ENCODE measurements around the gene REL.
"Not testable (repeated sequence)": the region's sequence is repeated elsewhere in the genome, so short reads cannot be mapped to it uniquely, and the experiment has no call there.

DNA sequence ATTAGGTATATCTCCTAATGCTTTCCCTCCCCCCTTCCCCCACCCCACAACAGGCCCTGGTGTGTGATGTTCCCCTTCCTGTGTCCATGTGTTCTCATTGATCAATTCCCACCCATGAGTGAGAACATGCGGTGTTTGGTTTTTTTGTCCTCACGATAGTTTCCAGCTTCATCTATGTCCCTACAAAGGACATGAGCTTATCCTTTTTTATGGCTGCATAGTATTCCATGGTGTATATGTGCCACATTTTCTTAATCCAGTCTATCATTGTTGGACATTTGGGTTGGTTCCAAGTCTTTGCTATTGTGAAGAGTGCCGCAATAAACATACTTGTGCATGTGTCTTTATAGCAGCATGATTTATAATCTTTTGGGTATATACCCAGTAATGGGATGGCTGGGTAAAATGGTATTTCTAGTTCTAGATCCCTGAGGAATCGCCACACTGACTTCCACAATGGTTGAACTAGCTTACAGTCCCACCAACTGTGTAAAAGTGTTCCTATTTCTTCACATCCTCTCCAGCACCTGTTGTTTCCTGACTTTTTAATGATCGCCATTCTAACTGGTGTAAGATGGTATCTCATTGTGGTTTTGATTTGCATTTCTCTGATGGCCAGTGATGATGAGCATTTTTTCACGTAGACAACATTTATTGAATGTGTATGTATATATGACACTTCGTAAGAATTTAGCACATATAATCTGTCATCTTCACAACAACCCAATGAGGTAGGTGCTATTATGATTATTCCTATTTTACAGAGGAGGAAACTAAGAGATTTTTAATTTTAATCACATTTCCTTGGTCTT lies 8.4 kb downstream of the REL start:
- TF ChIP-seq, protein P1, sequence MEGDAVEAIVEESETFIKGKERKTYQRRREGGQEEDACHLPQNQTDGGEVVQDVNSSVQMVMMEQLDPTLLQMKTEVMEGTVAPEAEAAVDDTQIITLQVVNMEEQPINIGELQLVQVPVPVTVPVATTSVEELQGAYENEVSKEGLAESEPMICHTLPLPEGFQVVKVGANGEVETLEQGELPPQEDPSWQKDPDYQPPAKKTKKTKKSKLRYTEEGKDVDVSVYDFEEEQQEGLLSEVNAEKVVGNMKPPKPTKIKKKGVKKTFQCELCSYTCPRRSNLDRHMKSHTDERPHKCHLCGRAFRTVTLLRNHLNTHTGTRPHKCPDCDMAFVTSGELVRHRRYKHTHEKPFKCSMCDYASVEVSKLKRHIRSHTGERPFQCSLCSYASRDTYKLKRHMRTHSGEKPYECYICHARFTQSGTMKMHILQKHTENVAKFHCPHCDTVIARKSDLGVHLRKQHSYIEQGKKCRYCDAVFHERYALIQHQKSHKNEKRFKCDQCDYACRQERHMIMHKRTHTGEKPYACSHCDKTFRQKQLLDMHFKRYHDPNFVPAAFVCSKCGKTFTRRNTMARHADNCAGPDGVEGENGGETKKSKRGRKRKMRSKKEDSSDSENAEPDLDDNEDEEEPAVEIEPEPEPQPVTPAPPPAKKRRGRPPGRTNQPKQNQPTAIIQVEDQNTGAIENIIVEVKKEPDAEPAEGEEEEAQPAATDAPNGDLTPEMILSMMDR (IDR thresholded peaks at IDR 0.05): not testable (repeated sequence)
- TF ChIP-seq POLR2A (IDR thresholded peaks at IDR 0.05): not testable (repeated sequence)

Data from prostate gland (tissue), 2 donors.